Measurements from ENCODE around the gene ZNF362.
"Not testable (repeated sequence)": the region's sequence is repeated elsewhere in the genome, so short reads cannot be mapped to it uniquely, and the experiment has no call there.

The ZNF362 gene

GRCh38 chr1:33286451-33287185 is 30.3 kb downstream of the ZNF362 start:
- in situ Hi-C loops (cut with HindIII; ENCODE audit: low pct_unique_long_range_greater_than_20kb, low sequenced_read_pairs) = no loop called here
- no peak for TF ChIP-seq JUND (IDR thresholded peaks at IDR 0.05; ENCODE audit: low read depth)
- no peak for DNase-seq (ENCODE audit: low read depth in 1 of 2, low spot score in 1 of 2)

- in situ Hi-C loops (cut with HindIII; ENCODE audit: low pct_unique_long_range_greater_than_20kb, low sequenced_read_pairs) = no loop called here
- no peak for DNase-seq (ENCODE audit: low read depth in 1 of 2, low spot score in 1 of 2)
Observed at GRCh38 chr1:33287317-33287716, 31.0 kb downstream of the ZNF362 start.

GRCh38 chr1:33288976-33289857 is 32.9 kb downstream of the ZNF362 start:
- DNase-seq (ENCODE audit: low read depth in 1 of 2, low spot score in 1 of 2) = no peak
- in situ Hi-C loops (cut with HindIII; ENCODE audit: low pct_unique_long_range_greater_than_20kb, low sequenced_read_pairs) = no loop called here
- no peak for TF ChIP-seq JUND (IDR thresholded peaks at IDR 0.05; ENCODE audit: low read depth)

More at GRCh38 chr1:33287317-33287716, 31.0 kb downstream of the ZNF362 start:
- no peak for TF ChIP-seq JUND (IDR thresholded peaks at IDR 0.05; ENCODE audit: low read depth)

- TF ChIP-seq JUND (IDR thresholded peaks at IDR 0.05; ENCODE audit: low read depth) = no peak
- DNase-seq (ENCODE audit: low read depth in 1 of 2, low spot score in 1 of 2) = no peak
- in situ Hi-C loops (cut with HindIII; ENCODE audit: low pct_unique_long_range_greater_than_20kb, low sequenced_read_pairs) = no loop called here
Observed at GRCh38 chr1:33289858-33290154, 33.5 kb downstream of the ZNF362 start.

GRCh38 chr1:33290615-33291014 is 34.3 kb downstream of the ZNF362 start:
- DNase-seq (ENCODE audit: low read depth in 1 of 2, low spot score in 1 of 2); in situ Hi-C loops (cut with HindIII; ENCODE audit: low pct_unique_long_range_greater_than_20kb, low sequenced_read_pairs): not testable (repeated sequence)

GRCh38 chr1:33292726-33293340 is 36.5 kb downstream of the ZNF362 start:
- TF ChIP-seq JUND (IDR thresholded peaks at IDR 0.05; ENCODE audit: low read depth) = no peak

GRCh38 chr1:33294071-33295010 is 38.0 kb downstream of the ZNF362 start:
- in situ Hi-C loops (cut with HindIII; ENCODE audit: low pct_unique_long_range_greater_than_20kb, low sequenced_read_pairs) = no loop called here
- DNase-seq (ENCODE audit: low read depth in 1 of 2, low spot score in 1 of 2) = no peak
- TF ChIP-seq JUND (IDR thresholded peaks at IDR 0.05; ENCODE audit: low read depth) = no peak

More at GRCh38 chr1:33292726-33293340, 36.5 kb downstream of the ZNF362 start:
- DNase-seq (ENCODE audit: low read depth in 1 of 2, low spot score in 1 of 2) = no peak
- in situ Hi-C loops (cut with HindIII; ENCODE audit: low pct_unique_long_range_greater_than_20kb, low sequenced_read_pairs) = no loop called here

- TF ChIP-seq JUND (IDR thresholded peaks at IDR 0.05; ENCODE audit: low read depth) = no peak
- in situ Hi-C loops (cut with HindIII; ENCODE audit: low pct_unique_long_range_greater_than_20kb, low sequenced_read_pairs) = no loop called here
Observed at GRCh38 chr1:33295023-33295422, 38.7 kb downstream of the ZNF362 start.

GRCh38 chr1:33295450-33296081 is 39.3 kb downstream of the ZNF362 start:
- in situ Hi-C loops (cut with HindIII; ENCODE audit: low pct_unique_long_range_greater_than_20kb, low sequenced_read_pairs) = no loop called here
- TF ChIP-seq JUND (IDR thresholded peaks at IDR 0.05; ENCODE audit: low read depth) = no peak

More at GRCh38 chr1:33295023-33295422, 38.7 kb downstream of the ZNF362 start:
- DNase-seq (ENCODE audit: low read depth in 1 of 2, low spot score in 1 of 2) = no peak

GRCh38 chr1:33296082-33296458 is 39.8 kb downstream of the ZNF362 start:
- in situ Hi-C loops (cut with HindIII; ENCODE audit: low pct_unique_long_range_greater_than_20kb, low sequenced_read_pairs) = no loop called here
- no peak for DNase-seq (ENCODE audit: low read depth in 1 of 2, low spot score in 1 of 2)
- no peak for TF ChIP-seq JUND (IDR thresholded peaks at IDR 0.05; ENCODE audit: low read depth)

More at GRCh38 chr1:33295450-33296081, 39.3 kb downstream of the ZNF362 start:
- peak; percentile 78 to 79 for DNase-seq (ENCODE audit: low read depth in 1 of 2, low spot score in 1 of 2)

- TF ChIP-seq JUND (IDR thresholded peaks at IDR 0.05; ENCODE audit: low read depth) = no peak
- DNase-seq (ENCODE audit: low read depth in 1 of 2, low spot score in 1 of 2) = no peak
- in situ Hi-C loops (cut with HindIII; ENCODE audit: low pct_unique_long_range_greater_than_20kb, low sequenced_read_pairs) = no loop called here
Observed at GRCh38 chr1:33296824-33297223, 40.5 kb downstream of the ZNF362 start.

Measured in T47D (cell line).